GM18505 (cell line): ENCODE measurements around the gene PTPN20.
"Not testable (repeated sequence)": the region's sequence is repeated elsewhere in the genome, so short reads cannot be mapped to it uniquely, and the experiment has no call there.

ENCODE experiments used
- ATAC-seq: cut with Tn5 transposase; IDR thresholded peaks from one replicate; pipeline ENCODE4 v1.9.1; 2021; ENCODE audit not compliant: unreplicated experiment
- POLR2A ChIP-seq: IDR thresholded peaks from 4 replicates; pipeline ENCODE4 v1.6.1; 2011; ENCODE audit warnings: borderline replicate concordance; ENCODE audit not compliant: insufficient read depth, insufficient read length; ENCODE audit errors: extremely low read depth

The PTPN20 gene

GRCh38 chr10:46948687-46949518 lies 37.7 kb downstream of the PTPN20 start:
- ATAC-seq: not testable (repeated sequence)

- ATAC-seq: not testable (repeated sequence)
Measured at GRCh38 chr10:46952540-46952939, 41.3 kb downstream of the PTPN20 start.

DNA sequence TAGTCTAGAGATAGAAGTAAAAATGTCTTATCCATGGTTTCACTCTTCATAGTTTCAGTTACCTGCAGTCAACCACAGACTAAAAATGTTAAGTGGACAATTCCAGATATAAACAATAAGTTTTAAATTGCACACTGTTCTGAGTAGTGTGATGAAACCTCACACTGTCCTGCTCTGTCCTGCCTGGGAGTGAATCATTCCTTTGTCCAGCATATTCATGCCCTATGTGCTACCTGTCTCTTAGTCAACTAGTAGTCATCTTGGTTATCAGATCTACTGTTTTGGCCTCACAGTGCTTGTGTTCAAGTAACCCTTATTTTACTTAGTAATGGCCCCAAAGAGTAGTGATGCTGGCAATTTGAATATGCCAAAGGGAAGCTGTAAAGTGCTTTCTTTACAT lies 49.5 kb downstream of the PTPN20 start:
- ATAC-seq: not testable (repeated sequence)

GRCh38 chr10:46963356-46963755 lies 52.1 kb downstream of the PTPN20 start:
- ATAC-seq: not testable (repeated sequence)

GRCh38 chr10:46967013-46967412 lies 55.8 kb downstream of the PTPN20 start:
- ATAC-seq: not testable (repeated sequence)

- ATAC-seq: not testable (repeated sequence)
Measured at GRCh38 chr10:46980223-46980622, 69.0 kb downstream of the PTPN20 start.

GRCh38 chr10:46987233-46987924 lies 76.2 kb downstream of the PTPN20 start:
- ATAC-seq: peak; percentile 69

GRCh38 chr10:46992803-46993561 lies 81.8 kb downstream of the PTPN20 start:
- no peak for TF ChIP-seq POLR2A
- ATAC-seq: no peak

- no peak for TF ChIP-seq POLR2A
- no peak for ATAC-seq
Measured at GRCh38 chr10:46995234-46995633, 84.0 kb downstream of the PTPN20 start.

- ATAC-seq: no peak
- no peak for TF ChIP-seq POLR2A
Measured at GRCh38 chr10:46998192-46998591, 87.0 kb downstream of the PTPN20 start.

DNA sequence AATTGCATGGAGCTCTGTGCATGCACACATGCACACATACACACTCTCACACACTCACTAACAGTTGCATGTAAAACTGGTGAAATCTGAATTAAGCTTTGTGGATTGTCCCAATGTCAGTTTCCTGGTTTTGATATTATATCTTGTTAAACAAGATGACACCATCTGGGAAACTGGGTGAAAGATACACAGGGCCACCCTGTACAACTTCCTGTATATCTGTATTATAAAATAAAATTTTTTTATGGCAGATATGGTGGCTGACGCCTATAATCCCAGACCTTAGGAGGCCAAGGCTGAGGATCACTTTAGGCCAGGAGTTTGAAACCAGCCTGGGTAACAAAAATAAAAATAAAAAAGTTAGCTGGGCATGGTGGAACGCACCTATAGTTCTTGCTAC lies 87.4 kb downstream of the PTPN20 start:
- ATAC-seq: no peak
- TF ChIP-seq POLR2A: no peak

GRCh38 chr10:46999217-46999616 lies 88.0 kb downstream of the PTPN20 start:
- ATAC-seq: no peak
- no peak for TF ChIP-seq POLR2A

DNA sequence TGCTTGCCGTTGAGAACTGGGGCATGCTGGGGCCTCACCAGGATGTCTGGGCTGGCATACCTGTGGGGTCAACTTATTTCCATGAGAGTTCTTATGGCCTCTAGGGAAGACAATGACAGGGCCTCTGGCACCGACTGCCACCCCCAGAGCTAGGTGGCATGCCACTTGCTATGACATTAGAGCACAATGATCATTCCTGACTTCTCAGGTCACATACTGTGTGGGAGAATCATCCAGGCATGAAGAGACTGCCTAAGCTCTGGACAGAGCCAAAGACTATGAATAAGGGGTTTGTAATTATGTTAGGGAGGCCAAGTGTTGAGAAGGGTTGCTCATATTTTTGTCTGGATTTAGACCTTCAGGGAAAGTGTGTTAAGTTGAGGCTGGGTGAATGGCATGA lies 97.5 kb downstream of the PTPN20 start:
- TF ChIP-seq POLR2A: no peak

DNA sequence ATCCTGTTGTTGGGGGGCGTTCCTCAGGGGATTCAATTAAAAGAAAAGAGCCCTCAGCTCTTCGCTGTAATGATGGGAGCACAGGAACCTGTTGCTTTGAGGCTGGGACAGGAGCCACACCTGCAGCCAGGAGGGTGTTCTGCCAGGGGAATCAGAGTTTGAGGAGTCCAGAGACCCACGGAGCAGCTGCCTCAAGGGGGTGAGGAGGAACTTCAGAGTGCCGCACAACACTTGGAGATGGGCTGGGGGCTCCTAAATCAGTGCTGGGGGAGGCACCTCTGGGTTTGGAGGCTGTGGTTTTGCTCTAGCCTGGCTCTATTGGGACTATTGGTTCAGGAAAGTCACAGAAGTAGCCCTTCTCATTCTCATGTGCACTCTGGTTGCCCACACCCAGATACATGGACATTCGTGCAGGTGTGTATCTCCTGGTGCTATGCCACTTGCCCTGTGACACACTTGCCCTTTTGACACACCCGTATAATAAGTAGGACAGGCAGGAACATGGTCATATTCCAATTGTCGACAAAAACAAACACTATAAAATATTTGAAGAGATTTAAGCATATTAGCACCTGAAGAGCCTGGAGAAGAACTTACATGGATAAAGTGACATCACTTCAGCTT lies 98.1 kb downstream of the PTPN20 start:
- TF ChIP-seq POLR2A: no peak
- ATAC-seq: no peak

More for the DNA sequence above, 97.5 kb downstream of the PTPN20 start:
- ATAC-seq: no peak
